ENCODE results near the gene UGT1A3.

Gene UGT1A3

DNA sequence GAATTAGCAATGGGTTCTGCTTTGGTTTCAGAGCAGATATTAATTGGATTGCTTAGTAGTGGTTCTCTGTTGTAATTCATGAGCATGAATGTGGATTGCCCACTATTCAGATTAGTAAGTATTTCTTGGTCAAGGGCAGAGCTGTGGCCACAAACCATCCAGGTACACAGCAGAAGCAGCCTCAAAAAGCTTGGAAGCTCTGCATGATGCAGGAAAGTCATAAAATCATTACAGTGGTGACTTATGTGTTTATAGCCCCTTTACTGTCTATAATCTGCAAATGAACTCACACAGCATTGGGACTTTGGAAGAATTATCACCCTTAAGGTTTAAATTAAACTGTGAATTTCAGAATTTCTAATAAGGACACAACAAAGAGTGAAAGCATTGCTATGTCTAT is 29.3 kb downstream of the UGT1A3 start:
- no peak for DNase-seq (ENCODE audit: low read depth)

DNA sequence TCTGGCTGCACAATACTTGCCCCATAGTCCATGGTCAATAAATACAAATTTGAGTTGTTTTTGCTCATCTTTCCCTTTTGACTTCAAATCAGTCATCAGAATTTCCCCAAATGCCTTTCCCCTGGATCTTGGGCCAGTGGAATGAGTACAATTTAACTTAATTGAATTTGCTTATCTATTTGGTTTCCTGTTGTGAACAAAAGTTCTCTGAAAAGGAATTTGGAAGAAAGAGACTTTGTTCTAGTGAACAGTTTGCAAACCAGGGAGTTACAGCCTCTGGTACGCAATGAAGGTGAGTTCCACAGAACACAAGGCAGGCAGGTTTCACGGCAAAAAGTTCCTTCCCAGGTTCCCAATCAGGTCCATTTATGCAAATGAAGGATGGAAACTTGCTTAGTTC is 30.0 kb downstream of the UGT1A3 start:
- DNase-seq (ENCODE audit: low read depth), result no peak

- DNase-seq (ENCODE audit: low read depth), result no peak
Measured at GRCh38 chr2:233760043-233760442, 31.2 kb downstream of the UGT1A3 start, which contains the start of gene UGT1A1. Gene UGT1A1, plus strand, starts transcription at chr2:233760270. Its CDS starts 18 bp downstream, at chr2:233760288.

GRCh38 chr2:233761040-233761769 is 32.4 kb downstream of the UGT1A3 start:
- no peak for DNase-seq (ENCODE audit: low read depth)

DNA sequence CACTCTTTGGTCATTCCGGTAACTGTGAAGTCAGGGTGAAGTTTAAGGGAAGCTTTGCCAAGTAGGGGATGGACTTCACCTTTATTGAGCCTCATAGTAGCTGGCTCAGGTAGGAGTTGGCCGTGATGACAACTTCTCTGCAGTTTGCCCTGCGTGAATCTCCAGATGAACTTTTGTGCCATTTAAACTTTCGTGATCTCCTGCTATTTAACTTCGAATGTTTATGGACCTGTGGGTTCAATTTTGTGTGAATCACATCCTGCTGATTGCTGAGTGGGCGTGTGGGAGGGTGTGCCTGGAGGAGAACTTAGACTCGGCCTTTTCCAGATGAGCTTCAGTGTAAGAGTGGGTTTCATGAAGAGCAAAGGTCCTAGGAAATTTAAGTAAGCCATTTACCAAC is 35.4 kb downstream of the UGT1A3 start:
- no peak for DNase-seq (ENCODE audit: low read depth)

- DNase-seq (ENCODE audit: low read depth), result no peak
Measured at GRCh38 chr2:233764761-233765160, 35.9 kb downstream of the UGT1A3 start.

GRCh38 chr2:233766416-233766815 is 37.6 kb downstream of the UGT1A3 start:
- no peak for DNase-seq (ENCODE audit: low read depth)

DNA sequence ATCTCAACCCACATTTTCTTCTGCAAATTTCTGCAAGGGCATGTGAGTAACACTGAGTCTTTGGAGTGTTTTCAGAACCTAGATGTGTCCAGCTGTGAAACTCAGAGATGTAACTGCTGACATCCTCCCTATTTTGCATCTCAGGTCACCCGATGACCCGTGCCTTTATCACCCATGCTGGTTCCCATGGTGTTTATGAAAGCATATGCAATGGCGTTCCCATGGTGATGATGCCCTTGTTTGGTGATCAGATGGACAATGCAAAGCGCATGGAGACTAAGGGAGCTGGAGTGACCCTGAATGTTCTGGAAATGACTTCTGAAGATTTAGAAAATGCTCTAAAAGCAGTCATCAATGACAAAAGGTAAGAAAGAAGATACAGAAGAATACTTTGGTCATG is 39.2 kb downstream of the UGT1A3 start:
- DNase-seq (ENCODE audit: low read depth), result no peak

DNA sequence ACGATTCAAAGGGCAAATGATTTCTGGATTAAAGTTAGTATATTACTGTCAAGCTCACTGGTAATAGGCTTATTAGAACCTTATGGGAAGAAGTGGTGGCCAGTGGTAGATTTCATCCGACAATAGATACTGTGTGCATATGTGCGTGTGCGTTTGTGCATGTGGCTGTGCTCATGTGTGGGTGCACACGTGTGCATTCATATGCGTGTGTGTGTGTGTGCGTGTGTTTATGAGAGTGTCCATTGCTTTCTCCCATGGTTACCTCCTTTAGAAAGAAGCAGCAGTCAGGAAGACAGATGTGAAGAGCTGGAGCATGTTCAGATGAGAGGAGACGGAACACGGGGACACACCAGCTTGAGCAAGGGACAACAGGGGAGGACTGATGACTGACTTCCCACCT is 40.4 kb downstream of the UGT1A3 start:
- no peak for DNase-seq (ENCODE audit: low read depth)

GRCh38 chr2:233772153-233772552 is 43.3 kb downstream of the UGT1A3 start:
- DNase-seq (ENCODE audit: low read depth), result no peak

- no peak for DNase-seq (ENCODE audit: low read depth)
Measured at GRCh38 chr2:233772583-233772982, 43.7 kb downstream of the UGT1A3 start.

DNA sequence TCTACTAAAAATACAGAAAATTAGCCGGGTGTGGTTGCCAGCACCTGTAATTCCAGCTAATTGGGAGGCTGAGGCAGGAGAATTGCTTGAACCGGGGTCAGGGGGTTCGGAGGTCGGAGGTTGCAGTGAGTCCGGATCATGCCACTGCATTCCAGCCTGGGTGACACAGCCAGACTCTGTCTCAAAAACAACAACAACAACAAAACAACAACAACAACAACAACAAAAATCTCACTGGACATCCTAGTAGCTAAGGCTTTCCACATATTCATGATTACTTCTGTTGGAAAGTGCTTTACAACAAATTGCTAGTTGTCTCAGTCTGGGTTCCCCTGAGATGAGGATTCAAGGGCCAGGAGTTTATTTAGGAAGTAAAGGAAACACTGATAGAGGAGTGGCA is 45.0 kb downstream of the UGT1A3 start:
- no peak for DNase-seq (ENCODE audit: low read depth)

- DNase-seq (ENCODE audit: low read depth), result no peak
Measured at GRCh38 chr2:233775414-233775813, 46.6 kb downstream of the UGT1A3 start.

DNA sequence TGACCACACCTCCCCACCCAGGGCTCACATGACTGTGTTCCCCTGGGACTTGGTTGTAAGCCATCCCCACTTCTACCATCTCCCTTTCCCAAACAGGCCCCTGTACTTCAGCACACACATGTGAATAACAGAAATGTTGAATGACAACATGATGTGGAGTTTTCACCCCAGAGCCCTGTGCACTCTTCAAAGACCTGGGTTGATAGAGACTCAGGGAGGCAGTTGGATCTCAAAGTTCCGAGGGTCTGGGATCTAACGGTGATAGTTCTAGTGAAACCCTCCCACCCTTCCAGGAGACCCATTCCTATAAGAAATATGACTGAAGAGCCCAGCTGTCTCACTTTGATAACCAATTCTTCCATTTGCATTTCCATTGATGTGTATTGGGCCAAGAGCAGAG is 49.2 kb downstream of the UGT1A3 start, which contains the start of gene MROH2A:
TSS of gene MROH2A (plus strand) at position 301 of the 400 bp plus-strand sequence. CDS start 1,029 bp downstream, outside the sequence.
- no peak for DNase-seq (ENCODE audit: low read depth)

DNA sequence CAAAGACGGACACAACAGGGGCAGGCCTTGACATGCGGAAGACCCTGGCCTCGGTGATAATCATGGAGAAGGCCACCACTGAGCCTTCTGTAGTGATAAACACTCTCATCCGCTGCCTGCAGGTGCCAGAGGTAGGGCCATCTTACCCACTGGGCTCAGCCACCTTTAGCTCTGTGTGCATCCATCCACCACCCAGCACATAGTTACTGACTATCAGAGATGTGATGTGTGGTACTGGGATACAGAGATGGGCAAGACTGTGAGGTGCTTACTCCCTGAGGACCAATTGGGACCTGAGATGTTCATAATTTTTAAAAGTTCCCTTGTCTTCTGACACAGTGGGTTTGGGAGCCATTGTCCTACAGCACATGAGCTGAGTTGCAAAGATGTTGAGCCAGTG is 50.9 kb downstream of the UGT1A3 start:
- DNase-seq (ENCODE audit: low read depth), result no peak

DNA sequence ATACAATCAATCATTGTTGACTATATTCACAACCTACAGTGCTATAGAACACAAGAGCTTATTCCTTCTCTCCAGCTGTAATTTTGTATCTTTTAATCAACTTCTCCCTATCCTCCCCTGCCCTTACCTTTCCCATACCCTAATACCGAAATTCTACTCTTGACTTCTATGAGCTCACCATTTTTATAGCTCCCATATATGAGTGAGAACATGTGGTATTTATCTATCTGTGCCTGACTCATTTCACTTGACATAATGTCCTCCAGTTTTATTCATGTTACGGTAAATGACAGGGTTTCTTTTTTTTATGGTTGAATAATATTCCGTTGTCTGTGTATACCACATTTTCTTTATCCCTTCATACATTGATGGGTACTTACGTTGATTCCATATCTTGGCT is 51.9 kb downstream of the UGT1A3 start:
- no peak for DNase-seq (ENCODE audit: low read depth)

GRCh38 chr2:233789554-233789953 is 60.7 kb downstream of the UGT1A3 start:
- no peak for DNase-seq (ENCODE audit: low read depth)

DNA sequence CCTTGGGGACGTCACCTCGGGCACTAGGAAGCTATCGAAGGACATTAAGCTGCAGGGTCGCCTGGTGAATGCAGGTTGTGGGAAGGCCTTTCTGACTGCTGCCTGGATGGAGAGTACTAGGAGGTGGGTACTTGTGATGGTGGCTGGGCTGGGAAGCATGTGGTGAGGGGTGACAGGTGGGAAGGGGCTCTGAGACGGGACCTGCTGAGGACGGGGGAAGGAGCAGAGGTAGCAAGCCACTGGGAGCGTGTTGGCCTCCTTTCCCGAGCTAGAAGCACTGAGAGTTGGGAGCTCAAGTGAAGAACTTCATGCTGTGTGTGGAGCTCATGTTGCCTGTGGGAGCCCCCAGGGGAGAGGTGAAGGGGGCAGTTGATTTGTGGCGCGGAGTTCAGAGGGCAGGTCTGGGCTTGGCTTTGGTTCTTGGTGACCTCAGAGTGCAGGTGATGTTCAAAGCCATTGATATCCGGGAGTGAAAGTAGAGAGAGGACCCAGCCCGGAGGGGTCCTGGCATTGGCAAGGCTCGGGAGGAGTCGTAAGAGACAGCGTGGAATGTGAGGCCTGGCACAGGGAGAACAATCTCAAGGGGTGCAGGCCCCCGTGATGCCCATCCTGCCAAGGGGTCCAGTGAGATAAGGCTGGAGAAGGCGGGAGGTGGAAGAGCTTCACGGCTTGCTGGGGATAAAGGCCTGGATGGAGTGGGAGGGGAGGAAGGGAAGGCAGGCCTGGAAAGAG is 62.5 kb downstream of the UGT1A3 start:
- no peak for DNase-seq (ENCODE audit: low read depth)

GRCh38 chr2:233791883-233792329 is 63.1 kb downstream of the UGT1A3 start:
- no peak for DNase-seq (ENCODE audit: low read depth)

GRCh38 chr2:233792720-233793119 is 63.9 kb downstream of the UGT1A3 start:
- DNase-seq (ENCODE audit: low read depth), result no peak

DNA sequence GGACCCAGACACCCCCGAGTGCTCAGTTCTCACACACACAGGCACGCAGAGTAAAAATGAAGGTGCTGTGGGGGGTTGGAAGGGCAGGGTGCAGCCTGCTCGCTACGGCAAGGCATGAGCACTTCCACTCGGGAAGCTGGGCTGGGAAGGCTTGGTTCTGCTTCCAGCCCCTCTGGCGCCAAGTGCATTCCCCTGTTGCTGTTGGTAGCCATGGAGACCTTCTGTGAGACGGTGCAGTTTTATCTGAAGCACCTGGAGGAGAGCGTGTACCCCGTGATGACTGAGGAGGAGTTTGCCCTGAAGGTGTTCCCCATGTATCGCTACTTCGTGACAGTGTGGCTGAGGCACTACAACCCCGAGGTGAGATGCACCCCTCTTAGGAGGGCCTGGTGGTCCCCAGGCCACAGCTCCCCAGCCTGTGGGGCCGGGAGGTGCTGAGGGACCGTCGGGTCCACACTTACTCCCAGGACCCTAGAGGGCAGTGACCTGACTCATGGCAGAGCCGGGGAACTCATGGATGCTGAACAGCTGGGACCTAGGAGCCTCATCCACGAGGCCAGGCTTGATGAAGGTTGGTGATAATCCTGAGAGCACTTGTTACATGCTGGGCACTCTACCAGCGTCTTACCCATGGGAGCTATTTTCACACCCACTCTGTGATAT is 64.8 kb downstream of the UGT1A3 start:
- DNase-seq (ENCODE audit: low read depth), result no peak

DNA sequence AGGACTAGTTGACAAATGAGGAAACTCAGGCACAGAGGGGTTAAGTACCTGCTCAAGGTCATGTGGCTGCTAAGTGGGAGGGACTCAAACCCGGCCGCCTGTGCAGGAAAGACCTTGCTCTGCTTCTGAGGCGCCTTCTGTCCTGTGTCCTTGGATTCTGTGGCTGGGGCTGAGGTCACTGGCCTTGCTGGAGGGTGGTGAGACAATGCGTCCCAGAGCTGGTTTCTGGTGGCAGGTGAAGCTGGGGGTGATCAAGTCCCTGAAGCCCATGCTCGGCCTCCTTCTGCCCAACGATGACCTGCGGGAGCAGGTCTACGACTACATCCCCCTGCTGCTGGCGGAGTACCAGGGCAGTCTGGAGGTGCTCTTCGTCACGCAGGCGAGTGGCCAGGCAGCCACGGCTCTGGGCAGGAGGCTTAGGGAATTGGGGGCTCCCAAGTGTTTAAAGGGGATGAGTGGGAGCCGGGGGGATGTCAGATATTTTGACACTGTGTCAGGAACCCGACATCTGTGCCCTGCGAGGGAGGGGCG is 65.4 kb downstream of the UGT1A3 start:
- DNase-seq (ENCODE audit: low read depth), result no peak

GRCh38 chr2:233795735-233796171 is 66.9 kb downstream of the UGT1A3 start:
- no peak for DNase-seq (ENCODE audit: low read depth)

Data from stimulated activated CD8-positive, alpha-beta memory T cell treated with anti-CD3 and anti-CD28 coated beads, Interleukin-15, amount 100 ng/mL, for 1 hour (primary cell).